ENCODE data around the gene ADGRG3.

DNA sequence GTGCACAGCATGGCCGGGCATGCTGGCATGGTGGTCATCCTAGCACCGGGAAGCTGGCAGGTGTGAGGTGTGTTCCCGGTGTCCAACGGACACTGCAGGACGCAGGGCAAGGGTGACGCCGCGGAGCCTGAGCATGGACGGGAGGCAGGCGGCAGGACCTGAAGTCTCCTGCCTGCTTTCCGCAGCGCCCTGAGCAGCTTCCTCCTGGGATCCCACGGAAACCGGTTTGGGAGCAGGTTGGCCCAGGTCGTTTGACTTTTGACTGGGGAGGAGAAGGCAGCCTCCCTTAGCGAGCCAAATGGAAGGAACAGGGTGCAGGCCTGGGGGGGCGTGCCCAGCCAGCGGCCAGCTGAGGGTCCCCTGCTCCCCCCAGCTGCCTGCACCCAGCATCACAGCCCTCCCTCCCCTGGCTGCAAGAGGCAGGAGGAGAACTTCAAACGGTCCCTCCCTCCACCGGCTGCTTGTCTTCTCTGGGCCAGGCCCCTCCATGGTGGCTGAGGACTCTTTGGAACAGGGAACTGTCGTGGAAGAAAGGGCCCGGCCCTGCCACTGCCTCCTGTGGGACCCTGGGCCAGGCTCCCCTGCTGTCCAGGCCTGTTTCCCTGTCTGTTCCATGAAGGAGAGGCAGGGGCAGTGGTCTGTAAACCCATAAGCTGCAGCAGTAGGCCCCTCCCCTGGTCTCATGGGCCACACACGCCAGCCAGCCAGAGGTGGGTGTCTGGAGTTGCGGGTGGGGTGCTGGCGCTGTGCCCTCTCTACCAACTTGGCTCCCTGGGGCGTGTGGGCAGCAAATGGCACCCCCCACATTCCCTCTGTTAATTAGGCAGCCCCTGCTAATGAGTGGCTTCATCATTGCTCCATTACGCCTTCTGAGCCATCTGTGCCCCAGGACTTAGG, 47.5 kb upstream of the ADGRG3 start:
- TF ChIP-seq, protein P1, sequence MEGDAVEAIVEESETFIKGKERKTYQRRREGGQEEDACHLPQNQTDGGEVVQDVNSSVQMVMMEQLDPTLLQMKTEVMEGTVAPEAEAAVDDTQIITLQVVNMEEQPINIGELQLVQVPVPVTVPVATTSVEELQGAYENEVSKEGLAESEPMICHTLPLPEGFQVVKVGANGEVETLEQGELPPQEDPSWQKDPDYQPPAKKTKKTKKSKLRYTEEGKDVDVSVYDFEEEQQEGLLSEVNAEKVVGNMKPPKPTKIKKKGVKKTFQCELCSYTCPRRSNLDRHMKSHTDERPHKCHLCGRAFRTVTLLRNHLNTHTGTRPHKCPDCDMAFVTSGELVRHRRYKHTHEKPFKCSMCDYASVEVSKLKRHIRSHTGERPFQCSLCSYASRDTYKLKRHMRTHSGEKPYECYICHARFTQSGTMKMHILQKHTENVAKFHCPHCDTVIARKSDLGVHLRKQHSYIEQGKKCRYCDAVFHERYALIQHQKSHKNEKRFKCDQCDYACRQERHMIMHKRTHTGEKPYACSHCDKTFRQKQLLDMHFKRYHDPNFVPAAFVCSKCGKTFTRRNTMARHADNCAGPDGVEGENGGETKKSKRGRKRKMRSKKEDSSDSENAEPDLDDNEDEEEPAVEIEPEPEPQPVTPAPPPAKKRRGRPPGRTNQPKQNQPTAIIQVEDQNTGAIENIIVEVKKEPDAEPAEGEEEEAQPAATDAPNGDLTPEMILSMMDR (IDR thresholded peaks at IDR 0.05; ENCODE audit: insufficient read depth, low read depth, low read length): no peak
- no peak for TF ChIP-seq EZH2 (IDR thresholded peaks at IDR 0.05; ENCODE audit: insufficient read depth, low read length)
